Anterior cingulate cortex (tissue), 58 donors: ENCODE results near the gene SIGLEC7.
A peak's percentile ranks its signal among the peaks of the same experiment; 100 is the strongest.

Source experiments
- DNase-seq, 58 donors: peaks; one replicate each; lab custom pipeline; 2025; lab: John Stamatoyannopoulos, UW

Gene SIGLEC7

GRCh38 chr19:51142119-51142518, at the start of gene SIGLEC7:
TSS of gene SIGLEC7 (plus strand) at chr19:51142301. CDS start at chr19:51142370, 69 bp downstream.
- peak in 4 of 58 donors; percentile 12 to 25 (median 18) for DNase-seq

GRCh38 chr19:51093101-51093500, 49.0 kb upstream of the SIGLEC7 start:
- DNase-seq: peak in 5 of 58 donors; percentile 6 to 14 (median 9)

GRCh38 chr19:51093510-51094345, 48.4 kb upstream of the SIGLEC7 start:
- DNase-seq: no peak

GRCh38 chr19:51094696-51095279, 47.3 kb upstream of the SIGLEC7 start:
- DNase-seq: peak in 6 of 58 donors; percentile 2 to 9 (median 4)

GRCh38 chr19:51096473-51097165, 45.5 kb upstream of the SIGLEC7 start:
- DNase-seq: no peak

GRCh38 chr19:51097166-51097738, 44.8 kb upstream of the SIGLEC7 start:
- peak in 35 of 58 donors; percentile 0 to 69 (median 15) for DNase-seq

GRCh38 chr19:51097796-51098195, 44.3 kb upstream of the SIGLEC7 start:
- DNase-seq: no peak

- no peak for DNase-seq
Measured at GRCh38 chr19:51098365-51099046, 43.6 kb upstream of the SIGLEC7 start.

- DNase-seq: no peak
Measured at GRCh38 chr19:51099047-51099382, 43.1 kb upstream of the SIGLEC7 start.

GRCh38 chr19:51100601-51101000, 41.5 kb upstream of the SIGLEC7 start:
- DNase-seq: no peak

GRCh38 chr19:51101171-51101865, 40.8 kb upstream of the SIGLEC7 start:
- no peak for DNase-seq

- DNase-seq: no peak
Measured at GRCh38 chr19:51102991-51103390, 39.1 kb upstream of the SIGLEC7 start.

GRCh38 chr19:51103926-51104341, 38.2 kb upstream of the SIGLEC7 start:
- DNase-seq: no peak

- DNase-seq: peak in 6 of 58 donors; percentile 37 to 54 (median 44)
Measured at GRCh38 chr19:51107406-51108065, 34.6 kb upstream of the SIGLEC7 start.

GRCh38 chr19:51108066-51108804, 33.9 kb upstream of the SIGLEC7 start, which contains the start of gene CTU1:
TSS of gene CTU1 (minus strand) at chr19:51108409. CDS start at chr19:51104569, 3,840 bp downstream.
- DNase-seq: peak; percentile 90 to 100 (median 98)

- DNase-seq: peak in 17 of 58 donors; percentile 74 to 93 (median 86)
Measured at GRCh38 chr19:51108805-51109146, 33.3 kb upstream of the SIGLEC7 start.

GRCh38 chr19:51110666-51110971, 31.5 kb upstream of the SIGLEC7 start:
- no peak for DNase-seq

- DNase-seq: no peak
Measured at GRCh38 chr19:51111606-51112005, 30.5 kb upstream of the SIGLEC7 start.
